Skin of body (tissue), 3 donors: ENCODE results near the gene SLC10A3. TPM values are rescaled to one million over a fixed set of nuclear protein-coding genes. Genes with fewer than 3 reads are reported as not detected.

ENCODE experiments used
- DNase-seq: peaks from one replicate; lab custom pipeline; 2025; lab: John Stamatoyannopoulos, UW
- small RNA-seq: library from RNA; depleted of rRNA; stranded (forward); fragments of <200 nt; gene quantifications from one replicate; pipeline ENCODE3, GENCODE V24; 2014; ENCODE audit warnings: low replicate concordance
- total RNA-seq: library from RNA; depleted of rRNA; stranded (reverse); fragments of >200 nt; gene quantifications from one replicate; pipeline ENCODE4 v1.2.3, GENCODE V29; 2014

SLC10A3 gene
- total RNA-seq, 1 donor from 2014 or later = 9.0 TPM

DNA sequence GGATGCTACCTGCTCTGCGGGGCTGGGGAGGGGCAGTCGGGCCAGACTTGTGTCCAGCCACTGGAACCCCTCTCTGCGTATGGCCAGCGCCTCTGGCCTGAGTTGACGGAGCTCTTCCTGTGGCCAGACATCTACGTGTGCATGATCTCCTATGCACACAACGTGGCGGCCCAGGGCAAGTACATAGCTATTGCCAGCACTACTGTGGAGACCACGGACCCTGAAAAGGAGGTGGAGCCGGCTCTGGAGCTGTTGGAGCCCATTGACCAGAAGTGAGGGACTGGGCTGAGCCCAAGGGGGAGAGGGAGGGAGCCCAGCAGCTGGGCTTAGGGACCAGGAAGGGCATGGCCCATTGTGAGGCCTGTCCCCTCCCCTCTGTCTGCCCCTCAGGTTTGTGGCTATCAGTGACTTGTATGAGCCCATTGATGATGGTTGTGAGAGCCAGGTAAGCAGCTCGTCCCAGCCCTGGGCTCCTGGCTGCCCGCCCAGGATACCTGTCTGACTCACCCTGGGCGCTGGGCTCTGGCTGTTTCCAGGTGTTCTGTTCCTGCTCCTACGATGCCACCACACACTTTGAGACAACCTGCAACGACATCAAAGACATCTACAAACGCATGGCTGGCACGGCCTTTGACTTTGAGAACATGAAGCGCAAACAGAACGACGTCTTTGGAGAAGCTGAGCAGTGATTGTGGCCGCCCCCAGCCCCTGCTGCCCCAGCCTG lies 48.3 kb downstream of the SLC10A3 start:
- no peak for DNase-seq

DNA sequence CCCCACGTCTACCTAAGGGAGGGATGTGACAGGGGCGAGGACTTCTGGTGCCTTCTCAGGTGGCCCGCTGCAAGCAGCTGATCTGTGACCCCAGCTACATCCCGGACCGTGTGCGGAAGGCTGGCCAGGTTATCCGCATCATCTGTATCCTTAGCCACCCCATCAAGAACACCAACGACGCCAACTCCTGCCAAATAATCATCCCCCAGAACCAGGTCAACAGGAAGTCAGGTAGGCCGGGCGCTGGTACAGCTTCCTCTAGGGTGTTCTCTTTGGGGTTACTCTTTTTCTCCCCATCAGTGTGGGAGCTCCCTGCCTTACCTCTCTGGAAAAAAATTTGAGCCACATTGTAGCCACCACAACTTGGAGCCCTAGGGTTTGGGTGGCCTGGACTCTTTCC lies 48.9 kb downstream of the SLC10A3 start:
- DNase-seq = no peak

- DNase-seq = no peak
These were observed 49.6 kb downstream of the SLC10A3 start for GRCh38 chrX:154440623-154441357.

GRCh38 chrX:154439841-154440240 lies 50.6 kb downstream of the SLC10A3 start:
- DNase-seq = no peak

- no peak for DNase-seq
These were observed 52.2 kb downstream of the SLC10A3 start for GRCh38 chrX:154437971-154438893.

Small RNA genes within 50 kb of the gene (small RNA-seq; reads per million reads assigned to genes)
- gene MIR6858 (0.07 reads per million), gene RN7SL697P (not detected)

Other genes starting within 250 kb of the SLC10A3 start
- gene OPN1MW3, start 233.0 kb downstream of the SLC10A3 start, total RNA-seq = not detected
- not detected for gene TEX28, start 195.5 kb downstream of the SLC10A3 start, total RNA-seq
- gene TKTL1, start 194.8 kb downstream of the SLC10A3 start, total RNA-seq = 0.30 TPM
- gene FLNA, start 116.0 kb downstream of the SLC10A3 start, total RNA-seq = 397 TPM
- gene EMD, start 111.3 kb downstream of the SLC10A3 start, total RNA-seq = 24.0 TPM
- 3,686 TPM for gene RPL10, start 92.3 kb downstream of the SLC10A3 start, total RNA-seq
- gene DNASE1L1, start 81.4 kb downstream of the SLC10A3 start, total RNA-seq = 10.8 TPM
- gene TAFAZZIN, start 79.1 kb downstream of the SLC10A3 start, total RNA-seq = 18.3 TPM
- gene ATP6AP1, start 62.0 kb downstream of the SLC10A3 start, total RNA-seq = 30.3 TPM
- 58.2 TPM for gene GDI1, start 53.5 kb downstream of the SLC10A3 start, total RNA-seq
- gene FAM50A, start 46.5 kb downstream of the SLC10A3 start, total RNA-seq = 20.4 TPM
- 23.6 TPM for gene PLXNA3, start 32.3 kb downstream of the SLC10A3 start, total RNA-seq
- 5.2 TPM for gene LAGE3, start 11.3 kb downstream of the SLC10A3 start, total RNA-seq
- gene UBL4A, start 4.0 kb downstream of the SLC10A3 start, total RNA-seq = 19.4 TPM
- gene FAM3A, start 25.6 kb upstream of the SLC10A3 start, total RNA-seq = 13.7 TPM
- 19.5 TPM for gene G6PD, start 56.2 kb upstream of the SLC10A3 start, total RNA-seq
- 5.4 TPM for gene IKBKG, start 57.0 kb upstream of the SLC10A3 start, total RNA-seq
- not detected for gene CTAG1A, start 94.5 kb upstream of the SLC10A3 start, total RNA-seq
- gene CTAG1B, start 128.7 kb upstream of the SLC10A3 start, total RNA-seq = not detected
- gene CTAG2, start 162.9 kb upstream of the SLC10A3 start, total RNA-seq = not detected